ENCODE measurements around the gene SUFU.

The SUFU gene

GRCh38 chr10:102462512-102463054, 41.2 kb upstream of the SUFU start:
- no peak for TF ChIP-seq CTCF (IDR thresholded peaks at IDR 0.05; ENCODE audit: extremely low read depth, missing control alignments)
- no peak for DNase-seq (ENCODE audit: low spot score)

GRCh38 chr10:102463983-102464382, 39.8 kb upstream of the SUFU start:
- DNase-seq (ENCODE audit: low spot score): no peak
- no peak for TF ChIP-seq CTCF (IDR thresholded peaks at IDR 0.05; ENCODE audit: extremely low read depth, missing control alignments)

- no peak for DNase-seq (ENCODE audit: low spot score)
- no peak for TF ChIP-seq CTCF (IDR thresholded peaks at IDR 0.05; ENCODE audit: extremely low read depth, missing control alignments)
Observed at GRCh38 chr10:102465466-102465865, 38.3 kb upstream of the SUFU start.

GRCh38 chr10:102467318-102467717, 36.5 kb upstream of the SUFU start:
- no peak for TF ChIP-seq CTCF (IDR thresholded peaks at IDR 0.05; ENCODE audit: extremely low read depth, missing control alignments)
- DNase-seq (ENCODE audit: low spot score): no peak

- no peak for DNase-seq (ENCODE audit: low spot score)
- no peak for TF ChIP-seq CTCF (IDR thresholded peaks at IDR 0.05; ENCODE audit: extremely low read depth, missing control alignments)
Observed at GRCh38 chr10:102467971-102468438, 35.8 kb upstream of the SUFU start.

- no peak for DNase-seq (ENCODE audit: low spot score)
- no peak for TF ChIP-seq CTCF (IDR thresholded peaks at IDR 0.05; ENCODE audit: extremely low read depth, missing control alignments)
Observed at GRCh38 chr10:102468683-102469082, 35.1 kb upstream of the SUFU start.

- TF ChIP-seq CTCF (IDR thresholded peaks at IDR 0.05; ENCODE audit: extremely low read depth, missing control alignments): no peak
- no peak for DNase-seq (ENCODE audit: low spot score)
Observed at GRCh38 chr10:102470579-102471546, 32.9 kb upstream of the SUFU start.
